ENCODE data around the gene KAZN.

KAZN gene

DNA sequence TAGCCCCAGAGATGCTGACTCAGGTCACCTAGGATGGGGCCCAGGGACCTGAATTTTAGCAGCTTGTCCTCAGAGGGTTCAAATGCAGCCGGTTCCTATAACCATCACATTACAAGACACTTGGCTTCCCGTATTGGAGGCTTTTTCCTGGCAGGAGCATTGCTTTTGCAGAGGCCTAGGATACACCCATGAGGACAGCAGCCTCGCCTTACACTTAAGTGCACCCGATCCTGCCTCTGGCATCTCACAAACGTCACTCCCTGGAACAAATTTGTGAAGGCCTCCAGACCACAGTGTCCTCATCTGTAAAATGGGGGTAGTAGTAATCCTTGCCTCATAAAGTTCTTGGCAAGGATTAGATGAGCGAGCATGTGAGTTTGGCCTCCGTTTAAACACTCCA is 130.0 kb downstream of the KAZN start:
- ATAC-seq (replicated peaks) (no peak), DNase-seq (no peak)
- no peak overlapping the region for H3K27ac Mint-ChIP-seq
- H3K9me3 Mint-ChIP-seq, result no peaks in the 10 kb centered on the region
- no peaks in the 10 kb centered on the region for H3K36me3 Mint-ChIP-seq (ENCODE audit: insufficient read depth)
- no peak overlapping the region for H3K4me3 Mint-ChIP-seq
- H3K27me3 Mint-ChIP-seq, result peaks cover 5 to 9% of the 10 kb centered on the region in 2 donors
- H3K4me1 Mint-ChIP-seq (ENCODE audit: low read depth in 2 of 2), result no peaks in the 10 kb centered on the region

DNA sequence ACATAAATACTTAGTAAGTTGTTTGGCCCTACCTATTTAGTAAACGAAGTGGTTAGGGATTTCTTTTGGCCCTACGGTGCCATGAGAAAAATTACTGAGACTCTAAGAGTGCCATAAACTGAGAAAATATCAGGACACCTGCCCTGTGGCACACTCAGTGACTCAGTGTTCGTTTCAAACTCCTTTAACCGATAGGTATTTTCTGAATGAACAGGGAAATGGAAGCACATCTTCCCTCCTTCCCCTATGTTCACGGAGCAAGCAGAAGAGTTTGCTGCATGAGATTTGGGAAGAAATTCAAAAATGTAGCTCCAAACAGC is 134.2 kb downstream of the KAZN start:
- Mint-ChIP-seq H3K27ac (no peak overlapping the region), H3K4me3 (no peak overlapping the region), H3K27me3 (peaks cover 17 to 51% of the 10 kb centered on the region in 2 donors), H3K36me3 (ENCODE audit: insufficient read depth) (no peaks in the 10 kb centered on the region), H3K9me3 (no peaks in the 10 kb centered on the region), H3K4me1 (ENCODE audit: low read depth in 2 of 2) (no peaks in the 10 kb centered on the region)
- ATAC-seq (replicated peaks) (no peak), DNase-seq (no peak)

DNA sequence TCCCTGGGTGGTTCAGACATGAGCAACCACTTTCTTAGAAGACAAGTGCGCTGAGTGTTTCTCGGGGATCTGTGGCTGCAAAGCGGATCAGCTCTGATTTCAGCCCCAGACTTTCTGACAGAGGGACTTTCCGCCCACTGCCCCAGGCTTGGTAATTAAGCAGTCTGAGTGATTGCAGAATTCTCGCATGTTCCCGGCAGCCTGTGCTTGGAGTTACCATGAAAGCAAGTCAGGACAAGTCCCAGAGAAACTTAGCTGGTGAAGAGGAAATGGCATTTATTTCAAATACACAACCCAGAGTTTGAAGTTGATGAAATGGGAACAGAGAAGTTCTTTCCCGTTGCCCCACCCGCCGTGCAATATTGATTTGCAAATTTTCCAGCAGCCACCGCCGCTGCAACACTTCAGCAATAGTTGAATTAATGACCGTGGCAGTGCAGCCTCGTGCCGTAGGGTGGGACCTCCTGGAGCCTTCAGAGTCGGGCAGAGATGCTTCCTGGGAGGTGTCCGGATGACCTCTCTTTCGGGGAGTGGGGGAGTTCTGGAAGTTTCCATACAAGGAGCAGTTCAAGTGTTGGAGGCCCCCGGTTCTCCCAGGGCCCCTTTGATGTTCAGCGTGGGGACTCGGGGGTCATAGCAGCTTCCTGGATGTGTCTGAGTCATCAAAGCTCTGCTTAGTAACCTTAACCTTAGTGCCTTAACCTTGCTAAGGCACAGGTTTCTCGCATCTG is 134.7 kb downstream of the KAZN start:
- Mint-ChIP-seq H3K27ac (no peak overlapping the region), H3K9me3 (no peaks in the 10 kb centered on the region), H3K4me3 (no peak overlapping the region), H3K36me3 (ENCODE audit: insufficient read depth) (no peaks in the 10 kb centered on the region), H3K27me3 (peaks cover 20 to 54% of the 10 kb centered on the region in 2 donors), H3K4me1 (ENCODE audit: low read depth in 2 of 2) (no peaks in the 10 kb centered on the region)
- no peak for DNase-seq
- no peak for ATAC-seq (replicated peaks)

DNA sequence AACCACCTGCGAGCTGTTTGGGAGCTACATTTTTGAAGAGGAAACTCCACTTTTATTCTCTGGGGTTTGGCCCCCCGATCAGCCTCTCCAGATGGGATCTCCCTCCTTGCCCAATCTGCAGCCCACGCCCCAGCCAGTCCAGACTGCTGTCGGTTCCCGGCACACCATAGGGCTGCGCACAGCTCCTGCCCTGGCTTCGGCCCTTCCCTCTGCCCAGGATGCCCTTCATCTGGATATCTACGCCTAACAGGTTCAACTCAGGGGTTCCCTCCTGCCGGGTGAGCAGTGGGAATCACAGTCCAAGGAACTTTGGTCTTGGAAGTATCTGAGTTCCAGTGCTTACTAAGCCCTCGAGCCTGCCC is 135.3 kb downstream of the KAZN start:
- Mint-ChIP-seq H3K27ac (no peak overlapping the region), H3K27me3 (peaks cover 18 to 57% of the 10 kb centered on the region in 2 donors), H3K4me3 (no peak overlapping the region), H3K9me3 (no peaks in the 10 kb centered on the region), H3K4me1 (ENCODE audit: low read depth in 2 of 2) (no peaks in the 10 kb centered on the region), H3K36me3 (ENCODE audit: insufficient read depth) (no peaks in the 10 kb centered on the region)
- ATAC-seq (replicated peaks) (no peak), DNase-seq (no peak)

DNA sequence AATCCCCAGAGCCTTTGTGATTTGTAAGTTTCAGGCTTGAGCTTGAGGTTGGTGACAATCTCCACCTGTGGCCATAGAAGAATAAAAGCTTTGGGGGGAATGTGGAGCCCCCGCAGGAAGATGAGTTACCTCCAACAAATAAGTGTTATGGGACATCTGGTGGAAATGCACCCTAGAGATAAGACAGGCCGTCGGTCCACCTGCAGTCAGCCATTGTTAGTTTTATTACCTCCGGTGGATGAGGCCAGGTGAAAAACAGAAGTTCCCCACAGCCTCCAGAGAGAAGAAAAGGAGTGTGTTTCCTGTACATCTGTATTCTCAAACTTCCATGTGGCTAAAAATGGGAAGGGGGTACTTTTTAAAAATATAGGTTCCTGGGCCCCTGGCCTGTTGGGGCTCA is 137.4 kb downstream of the KAZN start:
- Mint-ChIP-seq H3K36me3 (ENCODE audit: insufficient read depth) (no peaks in the 10 kb centered on the region), H3K27ac (no peak overlapping the region), H3K4me1 (ENCODE audit: low read depth in 2 of 2) (no peaks in the 10 kb centered on the region), H3K4me3 (no peak overlapping the region), H3K9me3 (no peaks in the 10 kb centered on the region), H3K27me3 (peaks cover 26 to 73% of the 10 kb centered on the region in 2 donors)
- ATAC-seq (replicated peaks) (no peak), DNase-seq (no peak)

DNA sequence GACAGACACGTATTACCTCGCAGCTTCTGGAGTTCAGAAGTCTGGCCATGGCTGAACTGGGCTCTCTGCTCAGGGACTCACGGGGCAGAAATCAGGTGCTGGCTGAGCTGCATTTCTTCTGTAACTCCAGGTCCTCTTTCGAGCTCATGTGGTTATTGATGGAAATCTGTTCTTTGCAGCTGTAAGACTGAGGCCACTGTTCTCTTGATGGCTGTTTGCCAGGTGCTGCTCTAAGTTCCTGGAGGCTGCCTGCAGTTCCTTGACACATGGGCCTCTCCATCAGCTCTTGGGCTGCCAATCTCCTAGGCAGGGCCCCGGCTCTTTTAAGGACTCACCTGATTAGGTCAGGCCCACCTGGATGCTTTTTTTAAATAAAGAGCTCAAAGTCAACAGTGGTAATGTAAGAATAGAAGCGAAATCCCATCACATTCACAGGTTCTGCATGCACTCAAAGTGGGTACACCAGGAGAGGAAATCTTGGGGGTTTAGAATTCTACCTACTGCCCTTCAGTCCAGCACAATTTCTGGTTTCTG is 139.1 kb downstream of the KAZN start:
- no peaks in the 10 kb centered on the region for H3K9me3 Mint-ChIP-seq
- H3K4me1 Mint-ChIP-seq (ENCODE audit: low read depth in 2 of 2), result no peaks in the 10 kb centered on the region
- no peak overlapping the region for H3K4me3 Mint-ChIP-seq
- H3K36me3 Mint-ChIP-seq (ENCODE audit: insufficient read depth), result peaks cover 1% of the 10 kb centered on the region
- H3K27me3 Mint-ChIP-seq, result peaks cover 37 to 88% of the 10 kb centered on the region in 2 donors
- ATAC-seq (replicated peaks) (no peak), DNase-seq (no peak)
- H3K27ac Mint-ChIP-seq, result no peak overlapping the region

DNA sequence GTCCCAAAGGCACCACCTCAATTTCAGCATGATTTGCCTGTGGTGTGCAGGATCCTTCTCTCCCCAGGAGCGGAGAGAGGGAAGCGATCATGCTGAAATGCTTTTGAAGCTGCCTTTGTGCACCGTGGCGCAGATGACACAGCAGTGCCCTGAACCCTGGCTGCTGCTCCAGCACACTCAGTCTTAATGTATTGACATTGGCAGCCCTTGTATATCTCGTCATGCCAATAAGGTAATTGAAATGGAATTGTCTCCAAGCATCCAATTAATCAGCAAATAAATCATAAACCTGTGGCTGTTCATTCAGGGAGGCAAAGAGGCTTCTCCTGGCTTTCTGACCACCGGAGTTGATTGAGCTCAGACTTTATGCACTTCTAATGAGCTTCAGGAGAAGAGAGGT is 139.8 kb downstream of the KAZN start:
- H3K9me3 Mint-ChIP-seq, result no peaks in the 10 kb centered on the region
- DNase-seq, result no peak
- H3K27me3 Mint-ChIP-seq, result peaks cover 42 to 94% of the 10 kb centered on the region in 2 donors
- H3K4me1 Mint-ChIP-seq (ENCODE audit: low read depth in 2 of 2), result no peaks in the 10 kb centered on the region
- ATAC-seq (replicated peaks), result no peak
- H3K4me3 Mint-ChIP-seq, result no peak overlapping the region
- no peak overlapping the region for H3K27ac Mint-ChIP-seq
- peaks cover 2% of the 10 kb centered on the region for H3K36me3 Mint-ChIP-seq (ENCODE audit: insufficient read depth)

DNA sequence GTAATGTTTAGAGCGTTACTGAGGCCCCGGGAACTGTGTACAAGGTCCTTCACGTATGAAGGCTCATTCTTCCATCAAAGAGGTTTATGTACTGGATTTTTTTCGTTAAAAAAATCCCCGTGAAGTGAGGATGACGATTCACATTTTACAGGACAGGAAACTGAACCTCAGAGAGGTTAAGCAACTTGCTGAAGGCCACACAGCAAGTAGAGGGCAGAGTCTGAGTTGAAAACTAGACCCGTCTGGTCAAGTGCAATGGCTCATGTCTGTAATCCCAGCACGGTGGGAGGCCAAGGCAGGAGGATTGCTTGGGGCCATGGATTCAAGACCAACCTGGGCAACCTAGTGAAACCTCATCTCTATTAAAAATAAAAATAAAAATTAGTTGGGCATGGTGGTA is 140.2 kb downstream of the KAZN start:
- ATAC-seq (replicated peaks), result no peak

DNA sequence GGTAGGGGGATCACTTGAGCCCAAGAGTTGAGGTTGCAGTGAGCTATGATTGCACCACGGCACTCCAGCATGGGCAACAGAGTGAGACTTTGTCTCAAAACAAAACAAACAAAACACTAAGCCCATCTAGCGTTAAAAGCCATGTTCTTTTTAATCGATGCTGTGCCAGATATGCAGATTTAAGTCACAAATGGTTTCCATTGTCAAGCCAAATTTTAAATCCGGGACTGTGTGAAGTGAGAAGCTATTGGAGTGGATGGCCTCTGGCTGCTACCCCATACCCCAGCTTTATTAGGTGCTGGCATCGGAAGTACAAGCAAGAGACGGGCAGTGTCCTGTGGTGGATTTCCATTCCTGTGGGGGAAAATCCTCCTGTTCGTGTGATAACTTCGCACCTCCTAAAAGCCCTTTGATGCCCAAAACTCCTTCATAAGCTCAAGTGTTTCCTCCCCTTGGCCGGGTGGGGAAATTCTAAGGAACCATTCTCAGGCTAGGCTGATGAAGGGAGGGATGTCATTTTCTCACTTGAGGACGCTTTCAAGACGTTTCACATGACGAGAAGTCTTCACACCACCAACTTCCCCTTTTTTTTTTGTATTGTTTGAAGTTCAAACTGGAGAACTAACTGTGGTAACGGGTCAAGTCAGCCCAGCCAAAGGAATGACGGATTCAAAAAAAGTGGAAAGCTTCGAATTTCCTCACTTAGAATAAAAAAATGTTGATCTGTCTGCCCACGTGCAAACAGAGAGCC is 140.8 kb downstream of the KAZN start:
- Mint-ChIP-seq H3K27ac (no peak overlapping the region), H3K4me3 (no peak overlapping the region), H3K9me3 (no peaks in the 10 kb centered on the region), H3K36me3 (ENCODE audit: insufficient read depth) (peaks cover 2% of the 10 kb centered on the region), H3K4me1 (ENCODE audit: low read depth in 2 of 2) (no peaks in the 10 kb centered on the region), H3K27me3 (peaks cover 42 to 91% of the 10 kb centered on the region in 2 donors)
- ATAC-seq (replicated peaks), result no peak
- DNase-seq, result no peak

More for the DNA sequence above, 140.2 kb downstream of the KAZN start:
- peaks cover 42 to 94% of the 10 kb centered on the region in 2 donors for H3K27me3 Mint-ChIP-seq
- no peak for DNase-seq
- H3K4me3 Mint-ChIP-seq, result no peak overlapping the region
- peaks cover 2% of the 10 kb centered on the region for H3K36me3 Mint-ChIP-seq (ENCODE audit: insufficient read depth)
- H3K27ac Mint-ChIP-seq, result no peak overlapping the region
- H3K9me3 Mint-ChIP-seq, result no peaks in the 10 kb centered on the region
- H3K4me1 Mint-ChIP-seq (ENCODE audit: low read depth in 2 of 2), result no peaks in the 10 kb centered on the region

DNA sequence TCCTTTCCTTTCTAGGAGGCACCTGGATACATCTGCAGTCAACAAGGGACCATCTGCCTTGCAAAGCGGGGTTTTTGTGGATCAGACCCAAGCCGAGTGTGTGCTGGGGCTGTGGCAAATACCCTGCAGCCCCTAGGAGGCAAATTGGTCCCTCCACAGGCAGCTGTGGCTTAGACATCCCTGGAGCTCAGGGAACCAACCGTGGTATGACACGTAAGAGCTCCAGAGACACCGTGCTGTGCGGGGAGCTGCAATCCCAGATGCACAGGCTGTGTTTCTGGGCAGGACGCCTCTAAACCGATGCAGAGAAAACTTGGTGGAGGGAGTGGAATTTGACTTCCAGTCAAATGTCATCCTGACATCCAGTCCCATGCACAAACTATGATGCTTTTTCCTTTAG is 141.5 kb downstream of the KAZN start:
- Mint-ChIP-seq H3K27ac (no peak overlapping the region), H3K4me1 (ENCODE audit: low read depth in 2 of 2) (no peaks in the 10 kb centered on the region), H3K9me3 (no peaks in the 10 kb centered on the region), H3K4me3 (no peak overlapping the region), H3K36me3 (ENCODE audit: insufficient read depth) (peaks cover 2% of the 10 kb centered on the region), H3K27me3 (peaks cover 42 to 83% of the 10 kb centered on the region in 2 donors)
- DNase-seq (no peak), ATAC-seq (replicated peaks) (no peak)

DNA sequence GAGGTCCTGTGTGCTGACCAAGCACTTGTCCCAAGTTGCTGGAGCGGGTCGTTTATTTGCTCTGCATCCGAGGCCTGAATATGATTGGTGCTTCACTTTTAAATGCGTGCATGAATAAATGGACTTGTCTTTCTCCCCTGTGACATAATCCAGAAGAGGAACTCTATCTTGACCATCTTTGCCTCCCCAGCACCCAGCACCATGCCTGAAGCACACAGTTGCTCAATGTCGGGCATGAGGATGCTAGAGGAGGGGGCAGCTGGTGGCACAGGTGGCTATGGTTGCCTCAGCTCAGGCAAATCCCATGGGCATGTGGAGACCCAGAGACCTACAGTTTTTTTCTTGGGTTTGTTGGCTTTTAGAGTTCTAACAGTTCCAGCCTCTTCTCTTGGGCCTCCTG is 142.6 kb downstream of the KAZN start:
- Mint-ChIP-seq H3K36me3 (ENCODE audit: insufficient read depth) (peaks cover 2% of the 10 kb centered on the region), H3K4me1 (ENCODE audit: low read depth in 2 of 2) (no peaks in the 10 kb centered on the region), H3K27me3 (peaks cover 50 to 73% of the 10 kb centered on the region in 2 donors), H3K4me3 (no peak overlapping the region), H3K9me3 (no peaks in the 10 kb centered on the region), H3K27ac (no peak overlapping the region)
- no peak for ATAC-seq (replicated peaks)
- no peak for DNase-seq

DNA sequence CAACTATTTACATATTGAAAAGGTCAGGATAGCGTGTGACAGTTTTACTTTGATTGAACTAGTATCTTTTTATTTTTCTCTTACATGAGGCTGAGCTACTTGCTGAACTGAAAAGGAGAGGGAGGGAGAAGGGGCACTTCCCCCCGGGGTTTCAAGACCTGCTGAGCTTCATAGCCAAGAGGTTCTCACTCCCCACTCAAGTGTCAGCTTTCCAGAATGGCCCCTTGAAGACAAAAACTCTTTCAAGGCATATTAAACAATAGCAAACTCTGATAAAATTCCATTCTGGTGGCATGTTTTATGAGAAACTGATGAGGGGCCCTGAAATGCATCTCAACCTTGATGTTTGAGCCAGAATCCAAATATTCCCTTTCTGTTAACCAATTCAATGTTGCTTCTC is 143.0 kb downstream of the KAZN start:
- Mint-ChIP-seq H3K27ac (no peak overlapping the region), H3K4me3 (no peak overlapping the region), H3K4me1 (ENCODE audit: low read depth in 2 of 2) (no peaks in the 10 kb centered on the region), H3K9me3 (no peaks in the 10 kb centered on the region), H3K27me3 (peaks cover 54 to 69% of the 10 kb centered on the region in 2 donors), H3K36me3 (ENCODE audit: insufficient read depth) (peaks cover 2% of the 10 kb centered on the region)
- DNase-seq (no peak), ATAC-seq (replicated peaks) (no peak)

DNA sequence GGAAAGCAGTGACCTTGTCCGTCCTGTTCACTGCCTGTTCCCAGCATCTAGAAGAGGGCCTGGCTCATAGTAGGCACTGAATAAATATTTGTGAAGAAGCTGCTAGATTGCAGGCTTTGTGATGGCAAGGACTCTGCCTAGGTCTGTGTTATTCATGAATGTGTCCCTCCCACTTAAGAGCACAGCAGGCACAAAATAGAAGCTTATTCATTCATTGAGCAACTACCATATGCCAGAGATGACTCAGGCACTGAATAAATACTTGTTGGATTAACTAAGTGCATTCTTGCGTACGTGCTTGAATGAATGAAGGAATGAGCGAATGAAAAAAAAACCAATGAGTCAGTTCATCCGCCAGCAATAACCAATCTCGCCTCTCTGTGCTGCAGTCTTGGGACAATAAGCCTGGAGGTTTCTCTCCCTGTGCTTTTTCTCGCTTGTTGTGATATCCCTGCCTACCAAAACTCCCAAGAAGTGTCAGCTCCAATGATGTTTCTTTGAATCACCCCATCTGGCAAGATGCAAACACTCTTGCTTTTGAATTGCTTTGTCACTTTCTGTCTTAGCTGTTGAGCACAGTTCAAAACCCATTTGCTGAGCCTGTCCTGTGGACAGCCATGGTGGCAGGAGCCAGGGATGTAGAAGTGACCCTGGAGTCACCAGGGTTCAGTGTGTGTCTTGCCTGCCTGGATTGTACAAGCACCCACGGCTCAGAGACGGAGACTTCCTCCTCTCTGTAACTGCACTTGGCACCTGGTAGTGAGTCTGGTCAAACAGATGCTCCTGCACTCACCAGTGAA is 143.9 kb downstream of the KAZN start:
- peaks cover 2% of the 10 kb centered on the region for H3K36me3 Mint-ChIP-seq (ENCODE audit: insufficient read depth)
- H3K27ac Mint-ChIP-seq, result no peak overlapping the region
- no peak for DNase-seq
- no peak for ATAC-seq (replicated peaks)
- no peaks in the 10 kb centered on the region for H3K4me1 Mint-ChIP-seq (ENCODE audit: low read depth in 2 of 2)
- no peak overlapping the region for H3K4me3 Mint-ChIP-seq
- H3K9me3 Mint-ChIP-seq, result no peaks in the 10 kb centered on the region
- peaks cover 49 to 60% of the 10 kb centered on the region in 2 donors for H3K27me3 Mint-ChIP-seq

All from effector memory CD8-positive, alpha-beta T cell (primary cell).